HepG2 (cell line): ENCODE results near the gene NMT2. TPM values are rescaled to one million over a fixed set of nuclear protein-coding genes. Genes with fewer than 3 reads are reported as not detected.

Experiments used
- AGO2 ChIP-seq: fragments of 200-400 bp; formaldehyde crosslinking; optimal IDR thresholded peaks from 2 replicates; pipeline ENCODE3; 2017; ENCODE audit warnings: mild to moderate bottlenecking, low read depth, low read length, moderate library complexity
- ASH2L ChIP-seq: fragments of 300-600, 200-600 bp; sonication (generic); IDR thresholded peaks from 2 replicates; pipeline ENCODE4 v1.7.0; 2017; ENCODE audit warnings: low read depth, mild to moderate bottlenecking, moderate library complexity, mixed read lengths, low read length; ENCODE audit not compliant: insufficient read length
- BORCS8-MEF2B ChIP-seq: sonication (generic); formaldehyde crosslinking; IDR thresholded peaks from 2 replicates; pipeline ENCODE4 v1.8.0; 2022; ENCODE audit warnings: mild to moderate bottlenecking, missing genetic modification reagents
- GABPA ChIP-seq, 2 experiments: IDR thresholded peaks; 2 replicates each; pipeline ENCODE4 v1.6.1; 2011 to 2016; ENCODE audit warnings: low read depth in 2 of 2, low read length in 1 of 2, missing biosample characterization in 1 of 2, missing genetic modification characterization in 1 of 2
- JARID2 ChIP-seq: sonication (generic); formaldehyde crosslinking; IDR thresholded peaks from 2 replicates; pipeline ENCODE4 v1.8.1; 2023; ENCODE audit warnings: missing genetic modification reagents, inconsistent platforms; ENCODE audit not compliant: insufficient replicate concordance
- MTF2 ChIP-seq: sonication (generic); formaldehyde crosslinking; IDR thresholded peaks from 2 replicates; pipeline ENCODE4 v1.5.0; 2020; ENCODE audit warnings: missing genetic modification reagents, borderline replicate concordance
- MYC ChIP-seq: sonication (generic); formaldehyde crosslinking; IDR thresholded peaks from 2 replicates; pipeline ENCODE4 v1.9.0; 2021; ENCODE audit warnings: missing genetic modification reagents, borderline replicate concordance
- NFYB ChIP-seq: sonication (generic); formaldehyde crosslinking; IDR thresholded peaks from 2 replicates; pipeline ENCODE4 v1.4.0; 2020; ENCODE audit warnings: missing genetic modification reagents
- POGZ ChIP-seq: sonication (generic); formaldehyde crosslinking; IDR thresholded peaks from 2 replicates; pipeline ENCODE4 v1.4.0; 2020; ENCODE audit warnings: mild to moderate bottlenecking, missing genetic modification reagents
- TGIF2 ChIP-seq: IDR thresholded peaks from 2 replicates; pipeline ENCODE4 v1.6.1; 2016; ENCODE audit warnings: control low read depth, missing compliant biosample characterization
- XRCC5 ChIP-seq: fragments of 200-400 bp; formaldehyde crosslinking; optimal IDR thresholded peaks from 2 replicates; pipeline ENCODE3; 2017; ENCODE audit warnings: mild to moderate bottlenecking, low read length
- ZFP36 ChIP-seq: fragments of 150-350 bp; IDR thresholded peaks from 2 replicates; pipeline ENCODE4 v1.6.1; 2018; ENCODE audit warnings: borderline replicate concordance, low read length, low read depth; ENCODE audit not compliant: partially characterized antibody
- ZNF335 ChIP-seq: sonication (generic); formaldehyde crosslinking; IDR thresholded peaks from 2 replicates; pipeline ENCODE4 v1.4.0; 2020; ENCODE audit warnings: missing genetic modification reagents
- ZNF343 ChIP-seq: sonication (generic); formaldehyde crosslinking; IDR thresholded peaks from 2 replicates; pipeline ENCODE4 v1.4.0; 2020; ENCODE audit warnings: mild to moderate bottlenecking, missing genetic modification reagents
- ZNF543 ChIP-seq: sonication (generic); formaldehyde crosslinking; IDR thresholded peaks from 2 replicates; pipeline ENCODE4 v1.4.0; 2020; ENCODE audit warnings: mild to moderate bottlenecking, missing genetic modification reagents
- ZNF563 ChIP-seq: sonication (generic); formaldehyde crosslinking; IDR thresholded peaks from 2 replicates; pipeline ENCODE4 v1.8.0; 2022; ENCODE audit warnings: mild to moderate bottlenecking, moderate library complexity, missing genetic modification reagents
- ZNF709 ChIP-seq: sonication (generic); formaldehyde crosslinking; IDR thresholded peaks from 2 replicates; pipeline ENCODE4 v1.5.0; 2020; ENCODE audit warnings: mild to moderate bottlenecking, missing genetic modification reagents
- ZNF782 ChIP-seq: sonication (generic); formaldehyde crosslinking; IDR thresholded peaks from 2 replicates; pipeline ENCODE4 v1.4.0; 2020; ENCODE audit warnings: missing genetic modification reagents, mild to moderate bottlenecking, borderline replicate concordance
- ZNF792 ChIP-seq: IDR thresholded peaks from 2 replicates; pipeline ENCODE4 v1.6.1; 2016
- ZNF891 ChIP-seq: sonication (generic); formaldehyde crosslinking; IDR thresholded peaks from 2 replicates; pipeline ENCODE4 v1.5.0; 2020; ENCODE audit warnings: mild to moderate bottlenecking, missing genetic modification reagents
- polyA plus RNA-seq, 8 experiments: library from polyadenylated mRNA; depleted of rRNA in 3 of 8; stranded (reverse) in 7 of 8; unstranded in 1 of 8; fragments of >200 nt; fragmentation: Illumina TruSeq in 4 of 8; extraction: Trizol in 4 of 8; gene quantifications; 2 replicates each; pipeline versions ENCODE4 v1.2.1 to v1.2.3, GENCODE V29; 2011 to 2016; ENCODE audit warnings: low read depth in 4 of 8, missing spikeins in 1 of 8, mixed read lengths in 1 of 8; ENCODE audit not compliant: insufficient read depth in 1 of 8
- total RNA-seq, 5 experiments: library from RNA; depleted of rRNA; stranded (reverse); fragments of >200 nt; fragmentation: Illumina TruSeq; extraction: Trizol; gene quantifications; 2 replicates each; pipeline ENCODE4 v1.2.3, GENCODE V29; 2016; ENCODE audit warnings: low read depth in 1 of 5
- TF ChIP-seq, protein P1 (sequence below): sonication (generic); formaldehyde crosslinking; IDR thresholded peaks from 2 replicates; pipeline ENCODE4 v1.4.0; 2020; ENCODE audit warnings: missing genetic modification reagents
- TF ChIP-seq, protein P2 (sequence below): sonication (generic); formaldehyde crosslinking; IDR thresholded peaks from 2 replicates; pipeline ENCODE4 v1.4.0; 2020; ENCODE audit warnings: missing genetic modification reagents
- TF ChIP-seq, protein P3 (sequence below): sonication (generic); formaldehyde crosslinking; IDR thresholded peaks from 2 replicates; pipeline ENCODE4 v1.4.0; 2020; ENCODE audit warnings: mild to moderate bottlenecking, missing genetic modification reagents
- TF ChIP-seq, protein P4 (sequence below): sonication (generic); formaldehyde crosslinking; IDR thresholded peaks from 2 replicates; pipeline ENCODE4 v1.5.0; 2020; ENCODE audit warnings: missing genetic modification reagents

The NMT2 gene
- total and polyA plus RNA-seq, 2 of the 13 experiments (the other 11 are each of a cell fraction or from before 2014, with no cell fraction given), result 10.1 to 23.8 TPM

DNA sequence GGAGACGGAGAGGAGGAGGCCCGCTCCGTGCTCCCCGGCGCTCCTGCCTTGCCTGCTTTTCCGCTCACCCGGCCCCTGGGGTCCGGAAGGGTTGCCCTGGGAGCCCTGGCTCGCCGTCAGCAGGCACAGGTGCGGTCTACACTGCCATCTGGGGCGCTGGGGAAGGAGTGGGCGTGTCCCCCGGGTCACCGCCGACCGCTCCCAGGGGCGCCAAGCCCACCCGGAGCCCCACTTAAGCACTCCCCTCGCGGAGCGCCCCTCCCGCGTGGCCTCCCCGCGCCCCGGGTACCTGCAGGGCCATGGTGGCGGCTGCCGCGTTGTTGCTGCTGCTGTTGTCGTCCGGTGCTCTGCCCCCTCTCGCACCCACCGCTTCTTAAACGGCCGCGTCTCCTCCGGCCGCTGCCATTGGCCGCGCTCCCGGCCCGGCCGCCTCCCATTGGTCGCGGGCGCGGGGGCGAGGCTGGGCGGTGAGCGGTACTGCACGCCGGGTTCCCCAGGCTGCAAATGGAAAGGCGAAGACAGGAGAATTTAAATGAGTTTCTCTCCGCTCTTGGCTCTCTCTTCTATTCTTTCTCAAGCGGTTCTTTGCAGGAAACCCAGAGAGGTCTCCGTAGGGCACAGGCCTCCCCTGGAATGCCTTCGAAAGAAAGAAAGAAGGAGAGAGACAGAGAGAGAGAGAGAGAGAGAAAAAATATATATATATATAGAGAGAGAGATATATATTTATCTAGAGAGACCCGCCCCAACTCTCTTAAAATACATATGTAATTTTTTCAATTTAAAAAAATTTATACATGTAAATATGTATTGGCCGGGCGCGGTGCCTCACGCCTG is 79.8 kb downstream of the NMT2 start, which contains the start of gene ACBD7 (continued):
- TF ChIP-seq ZNF709 (CRISPR knock-in tag) (0 out of 2 replicates have a peak, but pooled peaks have one; percentile 43), XRCC5 (peak; percentile 62), ZNF891 (peak; percentile 25; the same call in 1 of the 2 replicates), TGIF2 (CRISPR knock-in tag) (peak; percentile 45; the same call in 1 of the 2 replicates), MTF2 (CRISPR knock-in tag) (no peak), ZNF343 (CRISPR knock-in tag) (0 out of 2 replicates have a peak, but pooled peaks have one; percentile 37), NFYB (peak; percentile 93), ZNF335 (CRISPR knock-in tag) (no peak), ZNF543 (0 out of 2 replicates have a peak, but pooled peaks have one; percentile 49), AGO2 (no peak), ZFP36 (no peak), JARID2 (CRISPR knock-in tag) (no peak), ASH2L (peak; percentile 61), ZNF782 (CRISPR knock-in tag) (peak; percentile 82; the same call in 1 of the 2 replicates), ZNF792 (CRISPR knock-in tag) (0 out of 2 replicates have a peak, but pooled peaks have one; percentile 23), BORCS8-MEF2B (CRISPR knock-in tag) (peak; percentile 62; the same call in 1 of the 2 replicates), POGZ (CRISPR knock-in tag) (peak; percentile 73), MYC (peak; percentile 52; the same call in 1 of the 2 replicates), GABPA (IDR thresholded peaks at IDR 0.05; ENCODE audit: low read depth, low read length) (no peak), GABPA (CRISPR knock-in tag; IDR thresholded peaks at IDR 0.05; ENCODE audit: low read depth) (no peak), ZNF563 (peak; percentile 35; the same call in 1 of the 2 replicates)
- TF ChIP-seq, protein P1, sequence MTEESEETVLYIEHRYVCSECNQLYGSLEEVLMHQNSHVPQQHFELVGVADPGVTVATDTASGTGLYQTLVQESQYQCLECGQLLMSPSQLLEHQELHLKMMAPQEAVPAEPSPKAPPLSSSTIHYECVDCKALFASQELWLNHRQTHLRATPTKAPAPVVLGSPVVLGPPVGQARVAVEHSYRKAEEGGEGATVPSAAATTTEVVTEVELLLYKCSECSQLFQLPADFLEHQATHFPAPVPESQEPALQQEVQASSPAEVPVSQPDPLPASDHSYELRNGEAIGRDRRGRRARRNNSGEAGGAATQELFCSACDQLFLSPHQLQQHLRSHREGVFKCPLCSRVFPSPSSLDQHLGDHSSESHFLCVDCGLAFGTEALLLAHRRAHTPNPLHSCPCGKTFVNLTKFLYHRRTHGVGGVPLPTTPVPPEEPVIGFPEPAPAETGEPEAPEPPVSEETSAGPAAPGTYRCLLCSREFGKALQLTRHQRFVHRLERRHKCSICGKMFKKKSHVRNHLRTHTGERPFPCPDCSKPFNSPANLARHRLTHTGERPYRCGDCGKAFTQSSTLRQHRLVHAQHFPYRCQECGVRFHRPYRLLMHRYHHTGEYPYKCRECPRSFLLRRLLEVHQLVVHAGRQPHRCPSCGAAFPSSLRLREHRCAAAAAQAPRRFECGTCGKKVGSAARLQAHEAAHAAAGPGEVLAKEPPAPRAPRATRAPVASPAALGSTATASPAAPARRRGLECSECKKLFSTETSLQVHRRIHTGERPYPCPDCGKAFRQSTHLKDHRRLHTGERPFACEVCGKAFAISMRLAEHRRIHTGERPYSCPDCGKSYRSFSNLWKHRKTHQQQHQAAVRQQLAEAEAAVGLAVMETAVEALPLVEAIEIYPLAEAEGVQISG (CRISPR knock-in tag), result 0 out of 2 replicates have a peak, but pooled peaks have one; percentile 19
- TF ChIP-seq, protein P2, sequence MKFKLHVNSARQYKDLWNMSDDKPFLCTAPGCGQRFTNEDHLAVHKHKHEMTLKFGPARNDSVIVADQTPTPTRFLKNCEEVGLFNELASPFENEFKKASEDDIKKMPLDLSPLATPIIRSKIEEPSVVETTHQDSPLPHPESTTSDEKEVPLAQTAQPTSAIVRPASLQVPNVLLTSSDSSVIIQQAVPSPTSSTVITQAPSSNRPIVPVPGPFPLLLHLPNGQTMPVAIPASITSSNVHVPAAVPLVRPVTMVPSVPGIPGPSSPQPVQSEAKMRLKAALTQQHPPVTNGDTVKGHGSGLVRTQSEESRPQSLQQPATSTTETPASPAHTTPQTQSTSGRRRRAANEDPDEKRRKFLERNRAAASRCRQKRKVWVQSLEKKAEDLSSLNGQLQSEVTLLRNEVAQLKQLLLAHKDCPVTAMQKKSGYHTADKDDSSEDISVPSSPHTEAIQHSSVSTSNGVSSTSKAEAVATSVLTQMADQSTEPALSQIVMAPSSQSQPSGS (CRISPR knock-in tag), result 0 out of 2 replicates have a peak, but pooled peaks have one; percentile 14
- TF ChIP-seq, protein P3, sequence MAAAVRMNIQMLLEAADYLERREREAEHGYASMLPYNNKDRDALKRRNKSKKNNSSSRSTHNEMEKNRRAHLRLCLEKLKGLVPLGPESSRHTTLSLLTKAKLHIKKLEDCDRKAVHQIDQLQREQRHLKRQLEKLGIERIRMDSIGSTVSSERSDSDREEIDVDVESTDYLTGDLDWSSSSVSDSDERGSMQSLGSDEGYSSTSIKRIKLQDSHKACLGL (CRISPR knock-in tag), result peak; percentile 82
- TF ChIP-seq, protein P4, sequence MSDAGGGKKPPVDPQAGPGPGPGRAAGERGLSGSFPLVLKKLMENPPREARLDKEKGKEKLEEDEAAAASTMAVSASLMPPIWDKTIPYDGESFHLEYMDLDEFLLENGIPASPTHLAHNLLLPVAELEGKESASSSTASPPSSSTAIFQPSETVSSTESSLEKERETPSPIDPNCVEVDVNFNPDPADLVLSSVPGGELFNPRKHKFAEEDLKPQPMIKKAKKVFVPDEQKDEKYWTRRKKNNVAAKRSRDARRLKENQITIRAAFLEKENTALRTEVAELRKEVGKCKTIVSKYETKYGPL (CRISPR knock-in tag), result no peak
